ENCODE data around the gene PPARA. TPM values are rescaled to one million over a fixed set of nuclear protein-coding genes. Genes with fewer than 3 reads are reported as not detected.
A peak's percentile ranks its signal among the peaks of the same experiment; 100 is the strongest.
"Not testable (repeated sequence)": the region's sequence is repeated elsewhere in the genome, so short reads cannot be mapped to it uniquely, and the experiment has no call there.

Gene PPARA
- total RNA-seq, 2 donors from 2014 or later, result 49.6 to 66.2 TPM

DNA sequence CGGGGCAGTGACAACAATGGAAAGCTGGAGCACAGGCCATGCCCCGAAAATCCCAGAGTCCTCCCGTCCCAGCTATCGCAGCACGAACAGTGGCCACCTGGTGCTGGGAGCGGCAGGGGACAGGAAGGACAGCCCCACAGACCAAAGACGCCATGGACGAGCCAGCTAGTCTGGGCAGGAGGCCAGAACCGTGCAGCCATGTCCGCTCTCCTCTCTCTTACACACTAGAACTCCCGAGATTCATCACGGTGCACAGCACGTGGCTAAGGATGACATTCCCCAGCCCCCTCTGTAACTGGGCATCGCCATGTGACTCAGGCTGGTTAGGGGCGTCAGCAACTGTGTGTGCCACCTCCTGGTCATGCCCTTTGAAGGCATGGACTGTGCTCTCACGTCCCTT, 95.2 kb downstream of the PPARA start:
- DNase-seq, result peak; percentile 74
- ATAC-seq, result peak; percentile 33 to 36
- intact Hi-C loops (cut with DNase I), result loop anchor here in 1 of 2 donors (10.0 kb wide), 1 partner anchor 91 kb away; the partner anchor contains the start of gene PPARA

DNA sequence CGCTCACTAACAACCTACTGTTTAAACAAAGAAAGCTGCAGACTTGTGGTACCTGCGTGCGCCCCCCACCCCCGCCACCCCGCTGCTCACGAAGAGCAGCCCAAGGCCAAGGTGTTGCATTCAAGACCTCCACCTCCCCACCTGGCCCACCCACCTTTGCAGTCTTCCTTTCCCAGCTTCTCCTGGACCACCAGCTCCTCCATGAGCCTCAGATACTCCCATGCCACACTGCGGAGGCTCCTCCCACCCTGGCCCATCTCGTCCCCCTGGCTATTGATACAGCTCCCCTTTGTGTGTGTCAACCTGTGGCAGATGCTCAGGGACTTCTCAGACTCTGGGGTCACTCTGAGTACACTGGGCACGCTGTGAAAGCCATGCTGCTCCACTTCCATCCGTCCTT, 95.9 kb downstream of the PPARA start:
- DNase-seq, result no peak
- intact Hi-C loops (cut with DNase I), result loop anchor here in 1 of 2 donors (10.0 kb wide), 1 partner anchor 91 kb away; the partner anchor contains the start of gene PPARA
- no peak for ATAC-seq

DNA sequence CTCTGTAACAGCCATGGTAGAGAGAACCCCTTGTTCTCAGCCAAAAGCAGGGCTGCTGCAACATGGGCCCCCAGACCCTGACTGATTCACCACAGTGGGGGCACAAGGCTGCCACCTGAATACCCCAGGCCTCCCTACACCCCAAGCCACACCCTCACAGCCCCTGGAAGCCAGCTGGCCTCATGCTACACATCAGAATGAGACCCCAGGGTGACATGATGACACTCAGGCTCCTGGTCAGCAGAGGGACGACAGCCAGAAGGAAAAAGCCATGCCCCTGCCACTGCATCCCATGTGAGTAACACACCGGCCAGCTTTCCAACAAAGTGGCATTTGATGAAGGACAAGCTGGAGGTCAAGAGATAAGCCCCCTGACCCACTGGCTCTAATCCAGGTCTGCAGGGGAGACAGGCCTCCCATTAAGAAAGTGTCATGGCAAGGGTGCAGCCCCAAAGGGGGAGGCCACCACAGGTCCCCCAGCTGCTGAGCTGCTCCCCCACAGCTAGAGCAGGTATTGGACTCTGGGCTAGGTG, 97.2 kb downstream of the PPARA start:
- intact Hi-C loops (cut with DNase I), result loop anchor here in 1 of 2 donors (10.0 kb wide), 1 partner anchor 93 kb away; the partner anchor contains the start of gene PPARA
- ATAC-seq (no peak), DNase-seq (no peak)

DNA sequence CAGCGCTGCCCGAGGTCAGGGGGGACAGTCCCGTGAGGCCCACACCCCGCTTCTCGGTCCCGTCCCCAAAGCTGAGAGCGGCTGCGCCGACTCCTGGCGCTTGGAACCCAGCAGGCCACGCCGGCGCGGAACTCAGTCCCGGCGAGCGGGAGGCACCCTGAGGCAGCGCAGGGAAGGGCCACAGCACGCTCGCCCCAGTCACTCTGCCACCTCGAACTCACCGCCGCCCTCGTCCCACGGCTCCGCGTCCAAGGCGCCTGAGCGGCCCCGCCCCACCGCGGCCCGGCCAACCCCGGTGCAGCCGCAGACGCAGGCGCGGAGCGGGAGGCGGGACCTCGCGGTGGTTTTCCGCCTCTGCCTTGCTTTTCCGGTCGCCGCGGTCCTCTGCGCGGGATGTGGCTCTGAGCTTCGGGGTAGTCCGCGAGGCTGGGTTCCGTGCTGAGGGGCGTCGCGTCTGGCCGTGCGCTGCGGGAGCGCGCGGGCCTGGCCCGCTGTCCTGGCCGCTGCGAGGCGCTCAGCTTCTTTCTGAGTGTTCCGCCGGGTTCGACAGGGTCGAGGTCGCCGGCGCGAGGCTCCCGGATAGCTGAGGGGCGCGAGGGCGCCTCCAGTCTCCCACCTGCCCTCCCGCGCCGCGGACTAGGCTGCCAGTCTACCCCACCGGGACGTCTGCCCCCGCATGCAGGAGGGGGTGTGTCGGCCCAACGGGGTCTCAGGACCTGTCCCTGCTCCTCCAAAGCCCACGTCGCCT, 99.9 kb downstream of the PPARA start, which contains the start of gene CDPF1:
Gene CDPF1 (minus strand): TSS at position 259 of the 748 bp plus-strand sequence. CDS start 2,009 bp downstream, outside the sequence.
- DNase-seq (peak; percentile 95), ATAC-seq (peak; percentile 95 to 97)
- intact Hi-C loops (cut with DNase I), result loop anchor here in 1 of 2 donors (5.0 kb wide), 1 partner anchor 37 kb away; no protein-coding TSS in a partner anchor

GRCh38 chr22:46250783-46251125, 100.4 kb downstream of the PPARA start:
- no peak for DNase-seq
- intact Hi-C loops (cut with DNase I), result loop anchor here in 1 of 2 donors (5.0 kb wide), 1 partner anchor 37 kb away; no protein-coding TSS in a partner anchor
- ATAC-seq, result peak; percentile 7 to 16

GRCh38 chr22:46251266-46251665, 100.9 kb downstream of the PPARA start:
- DNase-seq (no peak), ATAC-seq (no peak)
- intact Hi-C loops (cut with DNase I), result loop anchor here in 1 of 2 donors (5.0 kb wide), 1 partner anchor 36 kb away; no protein-coding TSS in a partner anchor

DNA sequence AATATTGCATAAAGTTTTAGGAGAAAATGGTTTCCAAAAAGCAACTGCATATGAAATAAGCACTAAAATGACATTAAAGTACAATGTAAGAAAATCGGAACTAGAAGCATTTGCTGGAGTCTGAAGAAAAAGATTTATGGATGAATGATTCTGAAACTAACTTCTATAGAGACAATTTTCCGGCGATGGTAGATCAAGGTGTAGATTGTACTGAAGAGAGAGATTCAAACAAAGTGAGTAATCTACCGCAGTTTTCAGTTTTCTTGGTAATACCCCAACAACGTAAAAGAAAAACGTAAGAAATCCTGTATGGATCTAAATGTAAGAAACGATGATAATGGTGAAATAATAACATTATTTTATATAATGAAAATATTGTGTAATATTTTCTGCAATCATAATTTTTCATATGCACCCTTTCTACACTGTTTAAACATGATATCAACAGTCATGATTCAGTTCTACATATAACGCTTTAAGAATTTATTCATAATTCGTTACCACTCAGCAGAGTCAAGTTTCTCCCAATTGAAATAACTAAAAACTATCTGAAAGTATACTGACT, 101.6 kb downstream of the PPARA start:
- intact Hi-C loops (cut with DNase I), result loop anchor here in 1 of 2 donors (5.0 kb wide), 1 partner anchor 35 kb away; no protein-coding TSS in a partner anchor
- DNase-seq (no peak), ATAC-seq (no peak)

DNA sequence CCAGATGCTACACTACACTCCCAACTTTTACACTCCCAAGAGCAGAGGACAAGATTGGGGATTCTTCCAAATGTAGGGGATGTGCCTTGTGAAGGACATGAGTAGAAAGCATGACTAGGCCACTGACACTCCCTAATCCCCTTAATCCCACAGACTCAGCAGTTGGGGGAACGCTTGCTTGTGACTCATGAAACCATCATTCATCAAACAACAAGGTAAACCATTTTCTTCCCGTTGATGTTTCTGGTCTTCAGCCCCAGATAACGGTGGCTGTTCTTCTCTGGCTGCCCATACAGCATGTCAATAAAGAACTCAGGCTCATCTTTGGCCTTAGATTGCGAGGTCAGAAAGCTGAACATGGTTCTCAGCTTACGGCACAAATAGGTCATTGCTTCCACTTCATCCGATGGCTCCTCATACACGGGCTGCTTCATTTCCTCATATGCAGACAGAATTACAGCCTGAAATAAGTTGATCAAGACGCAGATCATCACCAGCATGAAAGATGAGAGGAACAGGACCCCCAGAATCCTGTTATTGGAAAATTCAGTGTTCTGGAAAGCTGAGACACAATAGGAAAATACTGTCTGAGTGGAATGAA, 106.1 kb downstream of the PPARA start:
- intact Hi-C loops (cut with DNase I), result no loop called here
- DNase-seq, result no peak
- no peak for ATAC-seq

DNA sequence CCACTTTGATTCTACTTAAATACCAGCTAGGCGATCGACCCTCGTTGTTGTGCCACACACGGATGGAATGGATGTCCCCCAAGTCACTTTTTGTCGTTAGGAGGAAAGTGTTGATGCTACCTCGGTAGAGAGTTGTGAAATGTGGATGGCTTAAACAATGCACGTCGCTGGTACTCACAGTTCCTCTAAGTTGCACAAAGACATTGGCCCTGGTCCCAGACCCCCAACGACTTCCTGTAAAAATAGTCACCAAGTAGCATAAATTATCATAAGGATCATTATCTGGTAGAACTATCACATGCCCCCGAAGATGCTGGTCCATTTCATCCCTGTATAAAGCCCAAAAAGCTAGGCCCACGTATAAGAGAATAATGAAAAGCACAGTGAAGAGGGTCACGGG, 109.0 kb downstream of the PPARA start:
- intact Hi-C loops (cut with DNase I), result no loop called here
- DNase-seq, result no peak
- ATAC-seq, result no peak

DNA sequence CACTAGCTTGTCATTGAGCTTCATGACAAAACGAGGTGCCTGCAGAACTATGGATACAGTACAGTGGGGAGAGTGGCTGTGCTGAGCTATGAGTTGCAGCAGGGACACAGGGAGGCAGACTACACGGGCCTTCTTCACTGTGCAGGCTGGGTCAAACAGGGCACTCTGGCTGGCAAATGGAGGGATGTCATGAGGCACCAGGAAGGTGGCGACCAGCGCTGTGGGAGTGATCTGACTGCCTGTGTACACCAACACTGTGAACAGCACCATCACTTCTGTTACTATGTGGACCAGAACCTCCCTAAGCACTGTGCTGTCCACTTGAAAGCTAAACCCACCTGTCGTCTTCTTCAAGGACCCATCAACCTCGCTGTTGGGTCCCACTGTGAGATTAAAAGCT, 109.7 kb downstream of the PPARA start:
- ATAC-seq (no peak), DNase-seq (no peak)
- intact Hi-C loops (cut with DNase I), result no loop called here

GRCh38 chr22:46262449-46263215, 112.3 kb downstream of the PPARA start:
- intact Hi-C loops (cut with DNase I), result no loop called here
- DNase-seq, result peak; percentile 79
- ATAC-seq, result peak; percentile 25 to 69

DNA sequence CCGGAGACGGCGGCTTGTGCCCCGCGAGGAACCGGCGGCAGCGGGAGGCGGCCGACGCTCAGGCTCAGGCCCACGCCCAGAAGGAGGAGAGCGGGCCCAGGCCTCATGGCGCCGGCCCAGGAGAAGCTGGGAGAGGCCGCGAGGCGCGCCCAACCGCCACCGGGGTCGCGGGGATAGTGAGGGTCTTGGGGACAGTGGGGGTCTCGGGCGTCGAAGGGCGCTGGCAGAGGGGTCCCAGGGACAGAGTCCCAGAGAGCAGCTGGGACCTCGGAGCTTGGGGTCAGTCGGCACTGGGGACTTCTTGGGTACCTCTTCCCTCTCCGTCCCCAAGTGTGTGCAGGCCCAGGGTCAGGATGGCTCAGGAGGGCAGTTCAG, 112.9 kb downstream of the PPARA start, which contains the start of gene PKDREJ:
Gene PKDREJ (minus strand): TSS at position 128 of the 375 bp plus-strand sequence. CDS start 21 bp downstream, at position 107.
- ATAC-seq, result no peak
- no peak for DNase-seq
- intact Hi-C loops (cut with DNase I), result no loop called here

DNA sequence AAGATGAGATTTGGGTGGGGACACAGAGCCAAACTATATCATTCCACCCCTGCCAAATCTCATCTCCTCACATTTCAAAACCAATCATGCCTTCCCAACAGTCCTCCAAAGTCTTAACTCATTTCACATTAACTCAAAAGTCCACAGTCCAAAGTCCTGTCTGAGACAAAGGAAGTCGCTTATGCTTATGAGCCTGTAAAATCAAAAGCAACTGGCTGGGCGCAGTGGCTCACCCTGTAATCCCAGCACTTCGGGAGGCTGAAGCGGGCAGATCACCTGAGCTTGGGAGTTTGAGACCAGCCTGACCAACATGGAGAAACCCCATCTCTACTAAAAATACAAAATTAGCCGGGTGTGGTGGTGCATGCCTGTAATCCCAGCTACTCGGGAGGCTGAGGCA, 114.2 kb downstream of the PPARA start:
- intact Hi-C loops (cut with DNase I); ATAC-seq; DNase-seq: not testable (repeated sequence)

DNA sequence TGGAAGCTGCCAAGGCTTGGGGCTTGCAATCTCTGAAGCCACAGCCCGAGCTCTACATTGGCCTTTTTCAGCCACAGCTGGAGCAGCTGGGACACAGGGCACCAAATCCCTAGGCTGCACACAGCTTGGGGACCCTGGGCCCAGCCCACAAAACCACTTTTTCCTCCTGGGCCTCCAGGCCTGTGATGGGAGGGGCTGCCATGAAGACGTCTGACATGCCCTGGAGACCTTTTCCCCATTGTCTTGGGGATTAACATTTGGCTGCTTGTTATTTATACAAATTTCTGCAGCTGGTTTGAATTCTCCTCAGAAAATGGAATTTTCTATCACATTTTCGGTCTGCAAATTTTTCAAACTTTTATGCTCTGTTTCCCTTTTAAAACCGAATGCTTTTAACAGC, 115.3 kb downstream of the PPARA start:
- intact Hi-C loops (cut with DNase I); DNase-seq; ATAC-seq: not testable (repeated sequence)

GRCh38 chr22:46267431-46268279, 117.3 kb downstream of the PPARA start, which contains the start of gene TTC38:
Gene TTC38 (plus strand): TSS chr22:46268008. CDS start chr22:46268040, 32 bp downstream.
- intact Hi-C loops (cut with DNase I), result no loop called here
- ATAC-seq, result peak; percentile 97 to 98
- peak; percentile 95 for DNase-seq

GRCh38 chr22:46269564-46269963, 119.2 kb downstream of the PPARA start:
- no peak for DNase-seq
- no peak for ATAC-seq
- intact Hi-C loops (cut with DNase I), result no loop called here

- no peak for ATAC-seq
- intact Hi-C loops (cut with DNase I), result no loop called here
Measured at GRCh38 chr22:46272196-46272595, 121.9 kb downstream of the PPARA start.

More at GRCh38 chr22:46272196-46272595, 121.9 kb downstream of the PPARA start:
- DNase-seq, result no peak

Data from left cardiac atrium (tissue), 4 donors.